Calu3 (cell line): ENCODE data around the gene PTPRO. TPM values are rescaled to one million over a fixed set of nuclear protein-coding genes. Genes with fewer than 3 reads are reported as not detected.

Experiments used
- BruUV-seq: library from RNA; stranded (reverse); fragments of 400-500 nt; replicated peaks from 2 replicates; lab custom pipeline; 2021; lab: Mats Ljungman, UMichigan
- CTCF ChIA-PET: fragments of 300-600 bp; sonication (Branson Sonifier 250); formaldehyde crosslinking; loops from one replicate; lab custom pipeline; 2022; ENCODE audit warnings: antibody characterized with exemption; lab: Charles Lee
- DNase-seq: peaks from one replicate; pipeline ENCODE4 v3.0.0; 2022
- H3K27ac Mint-ChIP-seq: one replicate; pipeline ENCODE4 v1.8.0; 2022; ENCODE audit warnings: mixed read lengths; ENCODE audit not compliant: unreplicated experiment
- H3K27me3 Mint-ChIP-seq: one replicate; pipeline ENCODE4 v1.8.0; 2022; ENCODE audit warnings: mixed read lengths; ENCODE audit not compliant: unreplicated experiment
- H3K36me3 Mint-ChIP-seq: one replicate; pipeline ENCODE4 v1.8.0; 2022; ENCODE audit warnings: mild to moderate bottlenecking, moderate library complexity, mixed read lengths; ENCODE audit not compliant: insufficient read depth, unreplicated experiment
- H3K4me1 Mint-ChIP-seq: one replicate; pipeline ENCODE4 v1.8.0; 2022; ENCODE audit warnings: mild to moderate bottlenecking, low read depth, mixed read lengths; ENCODE audit not compliant: unreplicated experiment
- H3K4me3 Mint-ChIP-seq: one replicate; pipeline ENCODE4 v1.8.0; 2022; ENCODE audit warnings: mild to moderate bottlenecking, low read depth, moderate library complexity, mixed read lengths; ENCODE audit not compliant: unreplicated experiment
- H3K9me3 Mint-ChIP-seq: one replicate; pipeline ENCODE4 v1.8.0; 2022; ENCODE audit warnings: low read depth, mixed read lengths; ENCODE audit not compliant: unreplicated experiment
- CTCF ChIP-seq: fragments of 200-600 bp; IDR thresholded peaks from one replicate; pipeline ENCODE4 v1.8.0; 2022; ENCODE audit warnings: antibody characterized with exemption; ENCODE audit not compliant: unreplicated experiment
- intact Hi-C: fragments of 100-400 bp; cut with micrococcal nuclease; formaldehyde crosslinking; loops from one replicate; pipeline ENCODE4 v1.10.0; 2022; ENCODE audit not compliant: unreplicated experiment
- total RNA-seq: library from RNA; stranded (reverse); gene quantifications from 2 replicates; pipeline ENCODE4 v1.2.3, GENCODE V29; 2022

PTPRO gene
- total RNA-seq, 1 experiment from 2014 or later = not detected

GRCh38 chr12:15435597-15435996 lies 113.3 kb downstream of the PTPRO start:
- no TSS peak for BruUV-seq
- Mint-ChIP-seq H3K36me3 (no peaks in the 10 kb centered on the region), H3K4me3 (no peak overlapping the region), H3K9me3 (peaks cover 3% of the 10 kb centered on the region), H3K27me3 (peaks cover 47% of the 10 kb centered on the region), H3K27ac (no peak overlapping the region), H3K4me1 (no peaks in the 10 kb centered on the region)
- TF ChIP-seq CTCF = no peak
- DNase-seq = no peak
- CTCF ChIA-PET = no interaction called here
- intact Hi-C loops = no loop called here

GRCh38 chr12:15439459-15439858 lies 117.2 kb downstream of the PTPRO start:
- intact Hi-C loops = no loop called here
- Mint-ChIP-seq H3K27ac (no peak overlapping the region), H3K36me3 (no peaks in the 10 kb centered on the region), H3K27me3 (peaks cover 28% of the 10 kb centered on the region), H3K9me3 (peaks cover 6% of the 10 kb centered on the region), H3K4me1 (peaks cover 16% of the 10 kb centered on the region), H3K4me3 (no peak overlapping the region)
- no peak for TF ChIP-seq CTCF
- no peak for DNase-seq
- CTCF ChIA-PET = no interaction called here
- BruUV-seq = no TSS peak

GRCh38 chr12:15443050-15443449 lies 120.7 kb downstream of the PTPRO start:
- H3K9me3 Mint-ChIP-seq = peaks cover 3% of the 10 kb centered on the region
- BruUV-seq = no TSS peak
- H3K27ac Mint-ChIP-seq = no peak overlapping the region
- intact Hi-C loops = no loop called here
- peaks cover under 1% of the 10 kb centered on the region for H3K27me3 Mint-ChIP-seq
- TF ChIP-seq CTCF = no peak
- H3K4me3 Mint-ChIP-seq = no peak overlapping the region
- CTCF ChIA-PET = no interaction called here
- H3K36me3 Mint-ChIP-seq = no peaks in the 10 kb centered on the region
- no peak for DNase-seq
- H3K4me1 Mint-ChIP-seq = peaks cover 16% of the 10 kb centered on the region

GRCh38 chr12:15443611-15444010 lies 121.3 kb downstream of the PTPRO start:
- Mint-ChIP-seq H3K27ac (no peak overlapping the region), H3K27me3 (no peaks in the 10 kb centered on the region), H3K4me1 (peaks cover 16% of the 10 kb centered on the region), H3K9me3 (peaks cover 3% of the 10 kb centered on the region), H3K36me3 (no peaks in the 10 kb centered on the region), H3K4me3 (no peak overlapping the region)
- CTCF ChIA-PET = no interaction called here
- DNase-seq = no peak
- BruUV-seq = no TSS peak
- TF ChIP-seq CTCF = no peak
- intact Hi-C loops = no loop called here

GRCh38 chr12:15444523-15444922 lies 122.2 kb downstream of the PTPRO start:
- no peak for TF ChIP-seq CTCF
- peaks cover 3% of the 10 kb centered on the region for H3K9me3 Mint-ChIP-seq
- no peaks in the 10 kb centered on the region for H3K27me3 Mint-ChIP-seq
- DNase-seq = no peak
- no peak overlapping the region for H3K4me3 Mint-ChIP-seq
- H3K27ac Mint-ChIP-seq = no peak overlapping the region
- intact Hi-C loops = no loop called here
- peaks cover 16% of the 10 kb centered on the region for H3K4me1 Mint-ChIP-seq
- BruUV-seq = no TSS peak
- CTCF ChIA-PET = no interaction called here
- no peaks in the 10 kb centered on the region for H3K36me3 Mint-ChIP-seq
